Esophagus muscularis mucosa (tissue), 4 donors: ENCODE data around the gene SOD1.

ENCODE experiments used
- CTCF ChIP-seq, 3 experiments: fragments of 200-600 bp in 2 of 3; fragments of 450-650 bp in 1 of 3; sonication (generic) in 2 of 3; IDR thresholded peaks; one replicate each; pipeline ENCODE4 v1.5.1; 2017 to 2019; ENCODE audit warnings: antibody characterized with exemption in 3 of 3, mild to moderate bottlenecking in 2 of 3, moderate library complexity in 1 of 3
- EP300 ChIP-seq: sonication (generic); formaldehyde crosslinking; IDR thresholded peaks from one replicate; pipeline ENCODE4 v1.6.1; 2017; ENCODE audit warnings: antibody characterized with exemption
- POLR2A ChIP-seq: fragments of 450-650 bp; IDR thresholded peaks from one replicate; pipeline ENCODE4 v1.6.1; 2017; ENCODE audit warnings: antibody characterized with exemption, moderate library complexity, mild to moderate bottlenecking, low read depth

DNA sequence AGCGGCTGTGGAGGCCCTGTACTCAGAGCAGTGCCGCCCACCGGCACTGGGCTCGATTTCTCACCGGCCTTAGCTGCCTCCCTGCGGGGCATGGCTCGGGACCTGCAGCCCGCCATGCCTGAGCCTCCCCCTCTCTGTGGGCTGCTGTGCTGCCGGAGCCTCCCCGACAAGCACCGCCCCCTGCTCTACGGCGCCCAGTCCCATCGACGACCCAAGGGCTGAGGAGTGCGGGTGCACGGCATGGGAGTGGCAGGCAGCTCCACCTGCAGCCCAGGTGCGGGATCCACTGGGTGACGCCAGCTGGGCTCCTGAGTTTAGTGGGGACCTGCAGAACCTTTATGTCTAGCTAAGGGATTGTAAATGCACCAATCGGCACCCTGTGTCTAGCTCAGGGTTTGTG lies 5.2 kb upstream of the SOD1 start:
- TF ChIP-seq EP300 (no peak), CTCF (IDR thresholded peaks at IDR 0.05) (no peak), POLR2A (no peak)
